Medulla oblongata (tissue), 1 donor: ENCODE data around the gene ANAPC5.
"Not testable (repeated sequence)": the region's sequence is repeated elsewhere in the genome, so short reads cannot be mapped to it uniquely, and the experiment has no call there.

Experiments used
- DNase-seq: peaks from one replicate; pipeline ENCODE4 v3.0.0-alpha.2; 2015; ENCODE audit errors: extremely low spot score

The ANAPC5 gene

GRCh38 chr12:121318121-121318520, 34.1 kb downstream of the ANAPC5 start:
- DNase-seq: no peak

DNA sequence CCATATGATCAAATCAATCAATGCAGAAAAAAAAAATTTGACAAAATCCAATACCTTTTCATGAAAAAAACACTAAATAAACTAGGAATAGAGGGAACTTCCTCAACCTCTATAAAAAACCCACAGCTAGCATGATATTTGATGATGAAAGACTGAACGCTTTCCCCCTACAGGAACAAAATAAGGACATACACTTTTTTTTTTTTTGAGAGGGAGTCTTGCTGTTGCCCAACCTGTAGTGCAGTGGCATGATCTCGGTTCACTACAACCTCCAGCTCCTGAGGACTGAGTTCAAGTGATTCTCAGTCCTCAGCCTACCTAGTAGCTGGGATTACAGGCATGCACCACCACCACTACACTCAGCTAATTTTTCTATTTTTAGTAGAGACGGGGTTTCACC, 37.8 kb downstream of the ANAPC5 start:
- no peak for DNase-seq

GRCh38 chr12:121310231-121310630, 42.0 kb downstream of the ANAPC5 start:
- not testable (repeated sequence) for DNase-seq

GRCh38 chr12:121307397-121307796, 44.8 kb downstream of the ANAPC5 start:
- not testable (repeated sequence) for DNase-seq

- no peak for DNase-seq
Observed at GRCh38 chr12:121304306-121304705, 47.9 kb downstream of the ANAPC5 start.

- DNase-seq: no peak
Observed at GRCh38 chr12:121301876-121302275, 50.3 kb downstream of the ANAPC5 start.

DNA sequence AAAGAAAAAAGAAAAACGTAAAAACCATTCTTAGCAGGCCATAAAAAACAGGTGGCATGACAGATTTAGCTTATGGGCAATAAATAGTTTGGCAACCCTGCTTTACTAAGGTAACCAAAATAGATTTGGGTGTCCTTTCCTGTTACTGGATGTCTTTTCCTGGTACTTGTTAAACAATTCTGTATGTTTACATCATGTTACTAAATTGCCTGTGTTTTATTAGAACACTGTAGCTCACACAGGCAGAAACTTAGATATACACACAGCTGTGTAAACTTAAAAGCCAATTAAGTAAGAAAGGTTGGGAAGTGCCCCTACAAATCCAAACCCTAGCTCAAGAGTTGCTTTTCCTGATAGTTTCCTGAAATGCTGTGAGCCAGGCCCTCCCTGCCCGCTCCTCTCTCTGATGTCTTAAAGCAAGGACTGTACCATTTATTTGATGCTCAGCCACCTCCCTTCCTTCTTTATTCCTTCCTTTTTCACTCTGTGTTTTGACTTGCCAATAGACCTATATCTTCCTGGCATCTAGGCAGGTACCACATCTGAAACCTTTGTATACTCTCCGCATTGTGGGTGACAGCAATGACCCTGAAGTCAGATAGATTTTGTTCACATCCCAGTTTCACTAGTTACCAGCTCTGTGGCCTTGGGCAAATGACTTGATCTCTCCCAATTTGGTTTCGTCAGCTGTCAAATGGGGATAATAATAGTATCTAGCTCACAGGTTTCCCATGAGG, 52.0 kb downstream of the ANAPC5 start:
- no peak for DNase-seq

GRCh38 chr12:121299662-121300061, 52.5 kb downstream of the ANAPC5 start:
- DNase-seq: no peak

GRCh38 chr12:121298411-121298810, 53.8 kb downstream of the ANAPC5 start:
- DNase-seq: not testable (repeated sequence)

DNA sequence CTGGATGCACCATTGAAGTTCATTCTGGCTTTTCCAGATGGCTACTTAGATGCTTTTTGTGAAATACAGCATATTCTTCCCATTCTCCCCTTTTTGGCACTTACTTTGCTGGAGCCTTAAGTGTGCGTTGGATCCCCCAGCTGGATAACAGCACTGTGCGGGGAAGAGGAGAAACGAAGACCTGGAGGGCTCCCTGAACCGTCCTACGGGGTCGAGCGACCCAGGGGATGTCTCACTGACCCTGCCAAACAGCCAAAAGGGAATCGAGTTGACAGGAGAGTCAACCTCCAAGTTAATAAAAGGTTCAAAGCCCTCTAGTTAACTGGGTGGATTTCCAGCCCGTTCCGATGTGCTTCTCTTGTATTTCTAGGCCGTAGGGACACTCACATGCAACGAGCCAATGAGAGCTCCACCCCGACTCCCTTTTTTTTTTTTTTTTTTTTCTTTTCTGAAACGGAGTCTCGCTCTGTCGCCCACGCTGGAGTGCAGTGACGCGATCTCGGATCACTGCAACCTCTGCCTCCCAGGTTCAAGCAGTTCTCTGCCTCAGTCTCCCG, 54.7 kb downstream of the ANAPC5 start:
- DNase-seq: peak; percentile 21

- DNase-seq: peak; percentile 86
Observed at GRCh38 chr12:121296618-121297434, 55.4 kb downstream of the ANAPC5 start, which contains the start of gene CAMKK2. CAMKK2 (minus strand) TSS chr12:121296709; CDS start chr12:121274526, 22,183 bp downstream.

DNA sequence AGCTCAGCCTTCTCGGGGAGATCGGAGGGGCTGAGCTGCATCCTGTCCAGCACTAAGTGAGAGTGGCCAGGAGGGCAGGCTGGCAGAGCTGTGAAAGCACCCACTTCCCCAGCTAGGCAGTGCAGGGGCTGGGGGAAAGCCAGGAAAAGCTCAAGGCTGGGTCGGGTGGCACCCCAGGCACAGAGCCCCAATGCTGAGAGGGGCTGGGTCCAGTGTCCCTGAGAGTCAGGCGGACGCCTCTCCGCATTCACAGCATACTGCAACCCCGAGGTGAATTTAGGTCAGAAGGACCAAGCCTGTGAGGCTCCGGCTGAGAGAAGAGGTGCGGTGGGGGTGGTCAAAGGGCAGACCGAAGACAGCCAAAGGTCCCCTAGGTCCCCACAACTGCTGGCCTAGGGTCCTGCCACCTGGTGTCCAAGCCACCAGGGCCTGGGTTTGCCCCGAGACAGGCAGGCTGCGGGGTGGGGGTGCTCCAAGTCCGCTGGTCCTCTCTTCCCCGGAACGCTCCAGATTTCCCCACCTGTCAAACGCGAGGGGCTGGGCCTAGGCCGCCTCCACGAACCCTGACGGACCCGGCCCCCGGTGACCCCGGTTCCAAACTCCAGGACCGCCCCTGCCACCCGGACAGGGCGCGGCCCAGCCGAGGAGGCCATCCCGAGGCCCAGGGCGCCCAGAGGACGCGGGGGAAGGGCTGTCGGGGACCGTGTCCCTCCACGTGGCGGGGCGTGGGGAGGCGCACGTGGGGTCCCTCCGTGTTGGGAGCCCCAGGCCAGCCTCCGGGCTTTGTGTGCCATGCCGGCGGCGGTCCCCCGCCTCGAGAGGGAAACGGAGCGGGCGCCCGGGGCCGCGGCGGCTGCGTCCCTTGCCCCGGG, 56.2 kb downstream of the ANAPC5 start:
- peak; percentile 23 for DNase-seq

DNA sequence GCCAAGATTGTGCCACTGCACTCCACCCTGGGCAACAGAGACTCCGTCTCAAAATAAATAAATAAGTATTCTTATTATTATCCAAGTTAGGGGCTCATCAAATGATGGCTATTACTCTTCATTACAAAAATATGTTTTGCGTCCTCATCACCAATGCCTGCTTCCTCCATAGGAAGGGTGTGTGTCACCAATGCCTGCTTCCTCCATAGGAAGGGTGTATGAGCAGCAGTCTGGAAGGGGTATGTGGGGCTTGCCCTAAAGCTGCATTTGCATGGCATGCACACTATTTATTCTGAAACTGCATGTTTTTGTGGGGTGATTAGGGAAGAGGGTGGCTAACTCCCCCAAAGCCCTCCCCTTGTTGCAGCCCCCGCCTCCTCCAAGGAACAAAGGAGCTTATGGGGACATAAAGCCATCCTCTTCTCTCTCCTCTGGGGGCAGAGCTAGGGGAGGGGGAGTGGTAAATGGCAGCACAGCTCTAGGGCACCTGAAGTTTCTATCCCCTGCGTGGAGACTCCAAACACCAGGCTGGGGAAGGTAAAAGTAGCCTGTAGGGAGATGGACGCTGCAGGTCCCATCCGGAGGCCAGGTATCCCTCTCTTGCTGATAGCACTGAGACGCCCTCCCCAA, 57.0 kb downstream of the ANAPC5 start:
- DNase-seq: no peak

- no peak for DNase-seq
Observed at GRCh38 chr12:121294151-121294889, 57.9 kb downstream of the ANAPC5 start.

- DNase-seq: no peak
Observed at GRCh38 chr12:121293603-121294002, 58.6 kb downstream of the ANAPC5 start.

DNA sequence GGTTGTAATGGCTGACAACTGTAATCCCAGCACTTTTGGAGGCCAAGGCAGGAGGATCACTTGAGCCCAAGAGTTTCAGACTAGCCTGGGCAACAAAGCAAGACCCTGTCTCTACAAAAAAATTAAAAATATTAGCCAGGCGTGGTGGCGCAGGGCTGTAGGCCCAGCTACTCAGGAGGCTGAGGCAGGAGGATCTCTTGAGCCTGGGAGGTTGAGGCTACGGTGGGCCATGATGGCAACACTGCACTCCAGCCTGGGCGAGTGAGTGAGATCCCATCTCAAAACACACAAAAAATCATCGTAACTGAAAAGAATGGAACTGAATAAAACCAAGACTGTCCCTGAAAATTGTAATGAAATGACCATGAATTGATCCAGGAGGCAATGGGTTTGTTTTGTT, 61.8 kb downstream of the ANAPC5 start:
- DNase-seq: no peak

DNA sequence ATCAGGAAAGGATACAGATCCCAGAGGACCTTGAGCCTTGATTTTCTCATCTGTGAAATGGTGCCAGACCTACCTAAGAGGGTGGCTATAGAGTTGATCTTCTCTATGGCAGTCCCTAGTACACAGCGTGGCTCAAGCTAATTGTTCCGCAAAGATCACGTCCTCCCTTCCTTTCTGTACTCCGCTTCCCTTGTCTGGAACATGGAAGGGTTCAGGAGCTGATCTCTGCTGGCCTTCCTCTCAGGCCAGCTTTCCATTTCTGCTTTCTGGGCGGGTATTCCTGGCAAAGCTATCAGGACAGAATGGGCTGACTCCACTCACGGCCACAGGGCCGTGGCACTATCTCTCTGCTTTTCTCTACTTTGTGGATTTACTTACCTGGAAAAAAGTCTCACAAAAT, 62.2 kb downstream of the ANAPC5 start:
- DNase-seq: no peak

- DNase-seq: no peak
Observed at GRCh38 chr12:121288986-121289385, 63.2 kb downstream of the ANAPC5 start.

DNA sequence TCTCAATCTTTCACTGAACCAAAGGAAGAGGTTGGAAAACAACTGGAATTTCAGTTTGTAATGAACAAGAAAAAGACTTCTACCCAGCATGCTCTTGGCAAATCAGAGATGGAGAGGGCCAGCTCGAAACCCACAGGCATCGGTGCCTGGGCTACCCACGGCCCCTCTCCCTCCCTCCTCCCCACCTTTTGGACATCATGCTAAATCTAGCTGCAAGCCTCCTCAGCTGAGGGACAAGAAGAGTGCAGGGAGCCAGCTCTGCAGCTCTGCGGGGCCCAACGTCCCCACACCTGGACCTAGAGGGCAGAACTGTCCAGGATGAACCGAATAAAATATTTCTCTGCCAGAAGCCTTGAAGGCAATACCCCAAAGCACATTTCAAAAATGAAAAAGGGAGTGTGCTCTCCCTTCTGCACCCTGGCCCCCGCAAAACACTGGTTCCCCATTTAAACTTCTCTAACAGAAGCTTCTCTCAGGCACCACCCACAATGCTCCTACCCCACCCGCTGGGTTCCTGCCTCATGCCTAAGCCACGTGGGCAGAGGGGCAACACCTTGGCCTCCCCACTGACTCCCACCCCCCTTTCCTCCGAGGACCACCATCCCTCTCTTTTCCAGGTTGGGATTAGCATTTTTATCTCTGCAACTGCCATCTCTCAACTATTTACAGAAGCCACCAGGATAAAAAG, 63.9 kb downstream of the ANAPC5 start:
- DNase-seq: peak; percentile 21
